ENCODE measurements around the gene EDC3. TPM values are rescaled to one million over a fixed set of nuclear protein-coding genes. Genes with fewer than 3 reads are reported as not detected.
"Not testable (repeated sequence)": the region's sequence is repeated elsewhere in the genome, so short reads cannot be mapped to it uniquely, and the experiment has no call there.

Gene EDC3, protein sequence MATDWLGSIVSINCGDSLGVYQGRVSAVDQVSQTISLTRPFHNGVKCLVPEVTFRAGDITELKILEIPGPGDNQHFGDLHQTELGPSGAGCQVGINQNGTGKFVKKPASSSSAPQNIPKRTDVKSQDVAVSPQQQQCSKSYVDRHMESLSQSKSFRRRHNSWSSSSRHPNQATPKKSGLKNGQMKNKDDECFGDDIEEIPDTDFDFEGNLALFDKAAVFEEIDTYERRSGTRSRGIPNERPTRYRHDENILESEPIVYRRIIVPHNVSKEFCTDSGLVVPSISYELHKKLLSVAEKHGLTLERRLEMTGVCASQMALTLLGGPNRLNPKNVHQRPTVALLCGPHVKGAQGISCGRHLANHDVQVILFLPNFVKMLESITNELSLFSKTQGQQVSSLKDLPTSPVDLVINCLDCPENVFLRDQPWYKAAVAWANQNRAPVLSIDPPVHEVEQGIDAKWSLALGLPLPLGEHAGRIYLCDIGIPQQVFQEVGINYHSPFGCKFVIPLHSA
- total RNA-seq = 18.8 TPM

DNA sequence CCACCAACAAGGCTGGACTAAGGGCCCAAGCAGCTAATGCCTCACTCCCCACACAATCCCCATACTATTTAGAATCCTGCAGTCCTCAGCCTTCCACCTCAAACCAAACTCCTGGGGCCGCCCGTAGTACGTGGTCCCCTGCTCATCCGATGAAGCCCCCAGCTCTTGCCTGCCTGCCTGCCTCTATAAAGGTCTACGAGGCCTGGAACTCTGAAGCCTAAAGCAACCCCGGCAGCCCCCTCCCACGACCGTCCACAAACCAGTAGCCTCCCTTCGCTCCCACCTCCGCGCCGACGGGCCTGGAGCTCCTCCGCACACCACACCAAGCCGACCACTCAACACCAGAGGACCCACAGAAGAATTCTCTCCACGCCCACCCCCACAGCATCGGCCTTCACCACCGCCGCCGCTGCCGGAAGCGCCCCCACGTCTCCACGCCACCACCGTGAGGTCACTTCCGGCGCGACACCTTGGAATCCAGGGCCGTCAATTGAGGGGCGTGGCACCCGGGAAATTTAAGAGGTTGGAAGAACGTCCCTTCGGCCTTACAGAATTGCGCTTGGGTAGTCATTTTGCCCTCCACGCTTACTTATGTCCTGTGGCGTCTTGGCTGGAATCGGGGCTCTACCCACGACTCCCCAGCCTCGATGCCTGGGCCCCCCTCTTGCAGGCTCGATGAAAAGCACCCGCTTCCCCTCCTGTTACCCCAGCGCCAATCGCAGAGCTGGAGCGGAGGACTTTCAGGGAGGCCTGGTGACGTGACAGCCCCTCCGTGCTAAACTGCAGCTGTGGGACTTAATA, at the start of gene EDC3:
EDC3 (minus strand) TSS at position 428 of the 801 bp plus-strand sequence. CDS start 20,900 bp downstream, outside the sequence.
- DNase-seq = peak; percentile 97

DNA sequence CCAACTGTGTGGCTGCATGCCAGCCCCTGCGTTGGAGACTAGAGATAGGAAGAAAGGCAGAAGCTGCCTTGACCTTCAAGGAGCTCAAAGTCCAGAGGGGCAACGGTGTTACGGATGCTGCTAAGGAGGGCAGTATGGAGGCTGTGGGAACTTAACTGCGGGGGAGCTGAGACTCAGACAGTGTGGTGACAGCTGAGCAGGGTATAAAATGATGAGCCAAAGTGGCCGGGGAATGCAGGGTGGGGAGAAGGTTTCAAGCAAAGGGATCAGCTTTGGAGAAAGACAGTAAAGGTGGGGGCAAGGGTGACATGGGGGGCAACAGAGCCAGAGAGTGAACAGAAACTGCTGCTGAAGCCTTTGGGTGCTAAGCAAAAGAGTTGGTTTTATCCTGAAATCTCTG, 46.6 kb upstream of the EDC3 start:
- DNase-seq = no peak

GRCh38 chr15:74738239-74738638, 42.4 kb upstream of the EDC3 start:
- DNase-seq = not testable (repeated sequence)

- DNase-seq = no peak
These were observed 39.5 kb upstream of the EDC3 start for GRCh38 chr15:74735305-74735704.

- no peak for DNase-seq
These were observed 37.4 kb upstream of the EDC3 start for GRCh38 chr15:74733269-74733668.

- no peak for DNase-seq
These were observed 37.0 kb upstream of the EDC3 start for GRCh38 chr15:74732846-74733245.

GRCh38 chr15:74730619-74731316, 34.9 kb upstream of the EDC3 start:
- no peak for DNase-seq

- DNase-seq = not testable (repeated sequence)
These were observed 33.5 kb upstream of the EDC3 start for GRCh38 chr15:74729372-74729771.

- DNase-seq = not testable (repeated sequence)
These were observed 32.9 kb upstream of the EDC3 start for GRCh38 chr15:74728699-74729098.

GRCh38 chr15:74727727-74728126, 31.9 kb upstream of the EDC3 start:
- DNase-seq = peak; percentile 47

GRCh38 chr15:74726774-74727164, 30.9 kb upstream of the EDC3 start:
- no peak for DNase-seq

DNA sequence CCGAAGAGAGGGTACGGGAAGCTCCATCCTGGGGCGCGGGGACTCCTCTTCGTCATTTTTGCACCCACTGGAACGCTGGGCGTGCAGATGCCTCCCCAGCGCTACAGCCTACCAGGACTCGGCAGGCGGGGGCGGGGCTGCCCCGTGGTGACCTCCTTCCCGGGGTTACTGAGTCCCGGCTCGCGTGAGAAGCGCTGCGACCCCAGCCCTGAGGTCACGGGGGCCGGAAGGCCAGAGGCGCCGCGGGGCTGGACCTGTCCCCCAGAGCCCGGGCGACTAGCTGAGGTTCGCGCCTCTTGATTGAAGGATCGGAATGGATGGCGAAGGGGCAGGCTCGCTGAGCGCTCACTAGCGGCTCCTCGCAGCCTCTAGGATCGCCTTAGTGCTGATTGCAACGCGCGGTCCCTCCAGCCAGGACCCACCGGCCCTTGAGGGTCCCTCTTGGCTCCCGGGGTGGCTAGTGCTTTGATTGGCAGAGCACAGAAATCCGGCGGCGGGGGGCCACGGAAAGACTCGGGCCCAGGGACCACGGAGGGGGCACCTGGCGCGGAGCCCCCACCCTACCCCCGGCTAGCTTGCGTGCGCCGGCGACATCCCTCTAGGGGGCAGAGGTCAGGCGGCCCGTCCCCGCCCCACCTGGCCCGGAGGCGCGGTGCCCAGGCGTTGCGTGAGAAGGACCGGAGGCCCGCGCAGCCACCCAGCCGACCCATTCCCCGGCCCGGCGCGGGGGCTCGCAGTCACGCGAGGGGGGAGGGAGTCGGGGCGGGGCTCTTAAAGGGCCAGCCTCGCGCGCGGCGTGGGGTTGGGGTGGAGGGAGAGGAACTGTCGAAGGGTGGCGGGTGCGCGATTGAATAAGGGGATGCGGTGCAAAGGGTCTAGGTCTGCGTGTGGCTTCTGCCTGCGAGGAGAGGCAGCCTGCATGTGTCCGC, 30.3 kb upstream of the EDC3 start:
- no peak for DNase-seq

GRCh38 chr15:74725225-74725774, 29.5 kb upstream of the EDC3 start, which contains the start of gene CYP1A1:
Gene CYP1A1, minus strand, starts transcription at chr15:74725528. Its CDS starts 2,431 bp downstream, at chr15:74723097.
- DNase-seq = no peak

DNA sequence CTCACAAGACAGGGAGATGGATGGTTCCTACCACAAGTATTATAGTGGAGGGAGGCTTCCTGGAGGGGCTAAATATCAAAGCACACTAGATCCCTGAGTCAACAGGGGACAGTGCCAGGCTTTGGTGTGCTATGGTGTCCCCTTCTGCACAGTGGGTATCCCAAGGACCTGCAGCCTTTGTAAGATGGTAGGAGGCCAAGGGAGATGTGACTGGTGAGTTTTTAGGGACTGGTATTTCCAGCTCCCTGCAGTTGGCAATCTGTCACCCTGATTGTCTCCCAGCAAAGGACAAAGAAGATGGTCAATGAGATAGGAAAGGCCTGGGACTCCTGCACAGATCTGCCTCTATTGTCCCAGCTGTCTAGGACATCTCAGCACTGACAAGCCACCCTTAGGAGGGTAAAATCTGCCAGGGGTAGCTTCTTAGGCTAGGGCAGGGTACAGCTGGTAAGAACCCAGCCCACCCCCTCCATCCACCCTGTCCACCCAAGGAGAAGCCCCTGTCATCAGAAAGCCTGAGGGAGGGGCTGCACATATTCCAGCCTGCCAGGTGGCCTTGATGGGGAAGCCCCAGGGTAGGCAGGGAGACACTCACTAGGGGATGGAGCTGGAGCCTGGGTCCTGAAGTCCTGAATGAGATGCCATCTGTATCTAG, 28.9 kb upstream of the EDC3 start:
- DNase-seq = no peak

GRCh38 chr15:74723754-74724334, 28.0 kb upstream of the EDC3 start:
- peak; percentile 73 for DNase-seq

- DNase-seq = no peak
These were observed 27.4 kb upstream of the EDC3 start for GRCh38 chr15:74723187-74723586.

DNA sequence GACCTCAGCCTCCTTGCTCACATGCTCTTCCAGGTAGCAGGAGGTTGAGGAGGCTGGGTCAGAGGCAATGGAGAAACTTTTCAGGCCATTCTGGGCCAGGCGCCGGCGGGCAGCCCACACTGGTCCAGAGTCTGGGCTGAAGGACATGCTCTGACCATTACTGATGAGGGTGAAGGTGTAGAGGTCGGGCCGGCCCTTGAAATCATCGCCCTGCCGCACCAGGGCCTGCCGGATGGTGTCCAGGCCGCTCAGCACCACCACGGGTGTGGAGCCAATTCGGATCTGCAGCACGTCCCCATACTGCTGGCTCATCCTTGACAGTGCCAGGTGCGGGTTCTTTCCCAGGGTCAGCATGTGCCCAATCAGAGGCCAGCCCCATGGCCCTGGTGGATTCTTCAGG, 26.8 kb upstream of the EDC3 start:
- DNase-seq = no peak

DNA sequence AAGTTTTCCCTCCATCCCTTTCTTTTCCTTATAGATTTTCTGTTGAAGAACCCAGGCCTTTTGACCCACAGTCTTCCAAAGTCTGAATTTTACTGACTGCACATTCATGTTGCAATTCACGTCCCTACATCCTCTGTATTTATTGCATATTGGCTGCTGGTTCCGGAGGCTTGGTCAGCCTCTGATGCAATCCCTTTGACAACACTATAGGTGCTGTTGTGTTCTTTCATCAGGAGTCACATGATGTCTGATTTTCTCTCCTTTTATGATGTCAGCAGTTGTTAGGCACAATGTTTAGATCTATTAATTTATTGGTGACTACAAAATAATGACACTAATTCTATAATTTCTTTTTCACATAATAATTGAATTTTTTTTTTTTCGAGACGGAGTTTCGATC, 20.8 kb upstream of the EDC3 start:
- no peak for DNase-seq

GRCh38 chr15:74712311-74712710, 16.5 kb upstream of the EDC3 start:
- DNase-seq = no peak
